ENCODE measurements around the gene CYFIP2. TPM values are rescaled to one million over a fixed set of nuclear protein-coding genes. Genes with fewer than 3 reads are reported as not detected.

The CYFIP2 gene
- polyA plus RNA-seq, 1 experiment = 4.4 TPM

GRCh38 chr5:157324237-157324636 is 58.3 kb downstream of the CYFIP2 start:
- ChIA-PET POLR2A (no interaction called here), CTCF (interaction anchor here (0.6 to 2.6 kb wide), 13 partner anchors 8 to 419 kb away, joined by 3 to 11 read pairs (median 3); partner anchors contain the start of gene LSM11)
- peak; percentile 48 for TF ChIP-seq CTCF (IDR thresholded peaks at IDR 0.05; ENCODE audit: insufficient read depth, low read depth, low read length)
- Histone ChIP-seq H3K36me3 (ENCODE audit: control insufficient read depth, insufficient read depth, low read length) (no peaks in the 10 kb centered on the region; the same call in 1 of the 2 replicates), H3K4me3 (ENCODE audit: low read depth, low read length) (no peak overlapping the region), H3K27me3 (ENCODE audit: control insufficient read depth, insufficient read depth, low read length) (no peaks in the 10 kb centered on the region)
- no peak for DNase-seq (ENCODE audit: low read depth)

GRCh38 chr5:157326440-157327005 is 60.6 kb downstream of the CYFIP2 start:
- H3K27me3 ChIP-seq (ENCODE audit: control insufficient read depth, insufficient read depth, low read length) = no peaks in the 10 kb centered on the region
- ChIA-PET CTCF (interaction anchor here (1.1 to 5.1 kb wide), 9 partner anchors 10 to 416 kb away, joined by 3 to 34 read pairs (median 5); partner anchors contain the start of gene LSM11), POLR2A (interaction anchor here (0.6 kb wide), 1 partner anchor 17 kb away, joined by 3 read pairs; no protein-coding TSS in a partner anchor)
- TF ChIP-seq CTCF (IDR thresholded peaks at IDR 0.05; ENCODE audit: insufficient read depth, low read depth, low read length) = no peak
- no peak for DNase-seq (ENCODE audit: low read depth)
- no peaks in the 10 kb centered on the region for H3K36me3 ChIP-seq (ENCODE audit: control insufficient read depth, insufficient read depth, low read length)
- no peak overlapping the region for H3K4me3 ChIP-seq (ENCODE audit: low read depth, low read length)

DNA sequence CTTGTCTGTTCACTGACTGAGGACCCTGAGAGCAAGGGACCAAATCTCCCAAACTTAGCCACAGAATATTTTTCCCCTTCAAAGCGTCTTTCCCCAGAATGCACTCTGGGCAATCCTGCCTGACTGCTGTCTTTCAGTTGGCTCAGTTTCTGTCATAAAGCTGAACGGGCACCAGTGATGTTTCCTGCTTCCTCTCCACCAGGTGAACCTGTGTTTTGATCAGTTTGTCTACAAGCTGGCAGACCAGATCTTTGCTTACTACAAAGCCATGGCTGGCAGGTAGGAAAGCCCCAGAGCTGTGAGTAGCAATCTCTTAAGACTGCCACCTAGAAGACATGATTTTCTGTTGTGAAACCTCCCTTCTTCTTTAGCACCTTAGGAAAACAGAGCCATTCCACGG is 61.8 kb downstream of the CYFIP2 start:
- no peak overlapping the region for H3K4me3 ChIP-seq (ENCODE audit: low read depth, low read length)
- DNase-seq (ENCODE audit: low read depth) = no peak
- H3K27me3 ChIP-seq (ENCODE audit: control insufficient read depth, insufficient read depth, low read length) = no peaks in the 10 kb centered on the region
- ChIA-PET POLR2A (no interaction called here), CTCF (interaction anchor here (0.5 to 5.1 kb wide), 35 partner anchors 9 to 418 kb away, joined by 3 to 34 read pairs (median 4); partner anchors contain the start of genes LSM11 and NIPAL4)
- H3K36me3 ChIP-seq (ENCODE audit: control insufficient read depth, insufficient read depth, low read length) = no peaks in the 10 kb centered on the region
- TF ChIP-seq CTCF (IDR thresholded peaks at IDR 0.05; ENCODE audit: insufficient read depth, low read depth, low read length) = no peak

GRCh38 chr5:157328277-157328912 is 62.5 kb downstream of the CYFIP2 start:
- H3K36me3 ChIP-seq (ENCODE audit: control insufficient read depth, insufficient read depth, low read length) = no peaks in the 10 kb centered on the region
- ChIA-PET POLR2A (interaction anchor here (0.5 kb wide), 1 partner anchor 1001 kb away, joined by 4 read pairs; no protein-coding TSS in a partner anchor), CTCF (interaction anchor here (0.6 to 5.1 kb wide), 41 partner anchors 8 to 417 kb away, joined by 3 to 34 read pairs (median 4); partner anchors contain the start of genes LSM11 and NIPAL4)
- DNase-seq (ENCODE audit: low read depth) = peak; percentile 12
- peak; percentile 93 for TF ChIP-seq CTCF (IDR thresholded peaks at IDR 0.05; ENCODE audit: insufficient read depth, low read depth, low read length)
- H3K4me3 ChIP-seq (ENCODE audit: low read depth, low read length) = peak overlapping the region; percentile 20; the same call in 1 of the 2 replicates
- no peaks in the 10 kb centered on the region for H3K27me3 ChIP-seq (ENCODE audit: control insufficient read depth, insufficient read depth, low read length)

GRCh38 chr5:157331807-157332206 is 65.9 kb downstream of the CYFIP2 start:
- no peaks in the 10 kb centered on the region for H3K36me3 ChIP-seq (ENCODE audit: control insufficient read depth, insufficient read depth, low read length)
- H3K4me3 ChIP-seq (ENCODE audit: low read depth, low read length) = no peak overlapping the region
- DNase-seq (ENCODE audit: low read depth) = no peak
- H3K27me3 ChIP-seq (ENCODE audit: control insufficient read depth, insufficient read depth, low read length) = no peaks in the 10 kb centered on the region
- CTCF ChIA-PET = interaction anchor here (1.6 to 2.5 kb wide), 3 partner anchors 11 to 411 kb away, joined by 5 to 7 read pairs (median 6); partner anchors contain the start of gene LSM11
- TF ChIP-seq CTCF (IDR thresholded peaks at IDR 0.05; ENCODE audit: insufficient read depth, low read depth, low read length) = no peak
- POLR2A ChIA-PET = no interaction called here
